Endodermal cell (in vitro differentiated cells): ENCODE measurements around the gene PARVA. TPM values are rescaled to one million over a fixed set of nuclear protein-coding genes. Genes with fewer than 3 reads are reported as not detected.

Experiments used
- DNase-seq: peaks from one replicate; pipeline ENCODE4 v3.0.0-alpha.2; 2017
- H3K27ac ChIP-seq: 2 replicates; pipeline ENCODE4 v1.5.1; 2013; ENCODE audit warnings: mild to moderate bottlenecking, low read depth, low read length, moderate library complexity
- H3K27me3 ChIP-seq: 2 replicates; pipeline ENCODE4 v1.6.1; 2013; ENCODE audit warnings: mild to moderate bottlenecking, low read length, moderate library complexity; ENCODE audit not compliant: insufficient read depth, control insufficient read depth, poor library complexity, severe bottlenecking
- H3K36me3 ChIP-seq: 2 replicates; pipeline ENCODE4 v1.7.0; 2013; ENCODE audit warnings: mild to moderate bottlenecking, low read length, moderate library complexity; ENCODE audit not compliant: control insufficient read depth, insufficient read depth
- H3K4me1 ChIP-seq: one replicate; pipeline ENCODE4 v1.7.0; 2013; ENCODE audit warnings: low read length; ENCODE audit not compliant: control insufficient read depth, insufficient read depth
- H3K4me3 ChIP-seq: 2 replicates; pipeline ENCODE4 v1.5.1; 2013; ENCODE audit warnings: mild to moderate bottlenecking, low read length, moderate library complexity
- H3K9ac ChIP-seq: 2 replicates; pipeline ENCODE4 v1.6.1; 2013; ENCODE audit warnings: mild to moderate bottlenecking, low read length, moderate library complexity; ENCODE audit not compliant: poor library complexity, severe bottlenecking; ENCODE audit errors: extremely low read depth
- H3K9me3 ChIP-seq: 2 replicates; pipeline ENCODE4 v1.6.1; 2013; ENCODE audit warnings: mild to moderate bottlenecking, low read length, moderate library complexity; ENCODE audit not compliant: control insufficient read depth
- H3K27ac Mint-ChIP-seq: 2 replicates; pipeline ENCODE4 v1.8.0; 2020; ENCODE audit warnings: mixed read lengths
- H3K27me3 Mint-ChIP-seq: 2 replicates; pipeline ENCODE4 v1.8.0; 2021; ENCODE audit warnings: mild to moderate bottlenecking, mixed read lengths; ENCODE audit not compliant: insufficient read depth
- H3K36me3 Mint-ChIP-seq: 2 replicates; pipeline ENCODE4 v1.8.0; 2020; ENCODE audit warnings: low read depth, mixed read lengths
- H3K4me1 Mint-ChIP-seq: 2 replicates; pipeline ENCODE4 v1.8.0; 2020; ENCODE audit warnings: mixed read lengths
- H3K4me3 Mint-ChIP-seq: 2 replicates; pipeline ENCODE4 v1.8.0; 2020; ENCODE audit warnings: mild to moderate bottlenecking, moderate library complexity, mixed read lengths
- H3K9me3 Mint-ChIP-seq: 2 replicates; pipeline ENCODE4 v1.8.0; 2020; ENCODE audit warnings: mild to moderate bottlenecking, mixed read lengths
- WGBS, 2 experiments: methylation state at CpG; one replicate each; pipeline versions ENCODE4 v1.1.5 to v1.1.7; 2013; ENCODE audit warnings: missing lambda C conversion rate in 2 of 2, mixed read lengths in 1 of 2; ENCODE audit not compliant: insufficient coverage in 1 of 2, insufficient read length in 1 of 2; 5-methylcytosine and 5-hydroxymethylcytosine counted together
- total RNA-seq, 2 donors: library from RNA; stranded (reverse); fragmentation: NEBNext Ultra II Directional in 1 of 2; extraction: Animal tissue kit (Norgen Biotek cat#: 25700) in 1 of 2; gene quantifications; 2 replicates in 1 of 2; 3 replicates in 1 of 2; pipeline ENCODE4 v1.2.1, GENCODE V29; 2021
- TF ChIP-seq, protein P1 (sequence below): fragments of 200-600 bp; sonication (generic); conservative IDR thresholded peaks from 2 replicates; pipeline ENCODE4 v1.5.0; 2021; ENCODE audit warnings: antibody characterized with exemption, mild to moderate bottlenecking

The PARVA gene
- total RNA-seq, 2 donors from 2014 or later = 27.3 to 37.3 TPM

DNA sequence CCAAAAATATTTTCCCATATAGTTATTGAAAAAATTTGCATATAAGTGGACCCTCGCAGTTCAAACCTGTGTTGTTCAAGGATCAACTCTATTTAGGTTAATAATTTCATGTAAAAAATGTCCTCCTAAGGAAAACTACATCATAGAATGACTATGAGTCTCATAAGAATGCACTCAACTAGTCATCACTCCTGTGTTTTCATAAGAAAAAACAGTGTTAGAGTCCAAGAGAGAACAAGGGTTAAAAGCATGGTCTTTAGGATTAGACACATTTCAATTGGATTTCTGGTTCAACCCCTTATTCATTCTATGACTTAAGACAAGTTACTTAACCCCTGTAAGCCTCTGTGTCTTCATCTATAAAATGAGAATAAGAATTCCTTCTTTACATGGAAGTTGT lies 5.1 kb downstream of the PARVA start:
- H3K27ac Mint-ChIP-seq = no peak overlapping the region
- Histone ChIP-seq H3K4me1 (no peaks in the 10 kb centered on the region), H3K36me3 (peaks cover 17% of the 10 kb centered on the region), H3K4me3 (no peak overlapping the region), H3K9ac (no peak overlapping the region), H3K27ac (no peak overlapping the region), H3K27me3 (no peaks in the 10 kb centered on the region), H3K9me3 (no peaks in the 10 kb centered on the region)
- TF ChIP-seq, protein P1, sequence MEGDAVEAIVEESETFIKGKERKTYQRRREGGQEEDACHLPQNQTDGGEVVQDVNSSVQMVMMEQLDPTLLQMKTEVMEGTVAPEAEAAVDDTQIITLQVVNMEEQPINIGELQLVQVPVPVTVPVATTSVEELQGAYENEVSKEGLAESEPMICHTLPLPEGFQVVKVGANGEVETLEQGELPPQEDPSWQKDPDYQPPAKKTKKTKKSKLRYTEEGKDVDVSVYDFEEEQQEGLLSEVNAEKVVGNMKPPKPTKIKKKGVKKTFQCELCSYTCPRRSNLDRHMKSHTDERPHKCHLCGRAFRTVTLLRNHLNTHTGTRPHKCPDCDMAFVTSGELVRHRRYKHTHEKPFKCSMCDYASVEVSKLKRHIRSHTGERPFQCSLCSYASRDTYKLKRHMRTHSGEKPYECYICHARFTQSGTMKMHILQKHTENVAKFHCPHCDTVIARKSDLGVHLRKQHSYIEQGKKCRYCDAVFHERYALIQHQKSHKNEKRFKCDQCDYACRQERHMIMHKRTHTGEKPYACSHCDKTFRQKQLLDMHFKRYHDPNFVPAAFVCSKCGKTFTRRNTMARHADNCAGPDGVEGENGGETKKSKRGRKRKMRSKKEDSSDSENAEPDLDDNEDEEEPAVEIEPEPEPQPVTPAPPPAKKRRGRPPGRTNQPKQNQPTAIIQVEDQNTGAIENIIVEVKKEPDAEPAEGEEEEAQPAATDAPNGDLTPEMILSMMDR = no peak
- no peaks in the 10 kb centered on the region for H3K9me3 Mint-ChIP-seq
- H3K36me3 Mint-ChIP-seq = peaks cover 2% of the 10 kb centered on the region
- 100% methylated on average over 1 of the region's 1 CpG; no CpG with 5 or more reads in 1 of the 2 experiments for WGBS, 2 experiments
- H3K27me3 Mint-ChIP-seq = no peaks in the 10 kb centered on the region
- no peak overlapping the region for H3K4me3 Mint-ChIP-seq
- no peak for DNase-seq
- H3K4me1 Mint-ChIP-seq = peaks cover 13% of the 10 kb centered on the region

DNA sequence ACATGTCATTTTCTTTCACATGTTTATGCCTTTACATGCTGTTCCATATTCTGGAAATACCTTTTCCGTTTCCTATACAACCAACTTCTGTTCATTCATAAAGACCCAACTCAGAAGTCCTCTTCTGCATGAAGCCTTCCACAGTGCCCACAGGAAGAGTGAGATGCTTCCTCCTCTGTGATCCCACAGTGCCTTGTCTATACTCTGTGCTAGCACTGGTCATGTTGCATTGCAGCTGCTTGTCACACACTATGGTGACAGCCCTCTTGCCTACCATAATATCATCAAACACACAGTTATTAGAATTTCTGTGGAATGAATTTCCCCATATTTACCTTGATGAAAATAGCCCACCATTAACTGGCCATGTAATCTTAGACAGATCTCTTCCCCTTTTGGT lies 8.9 kb downstream of the PARVA start:
- Mint-ChIP-seq H3K36me3 (no peaks in the 10 kb centered on the region), H3K4me1 (peaks cover 35% of the 10 kb centered on the region), H3K4me3 (no peak overlapping the region), H3K27me3 (no peaks in the 10 kb centered on the region), H3K9me3 (no peaks in the 10 kb centered on the region), H3K27ac (no peak overlapping the region)
- DNase-seq = no peak
- Histone ChIP-seq H3K27ac (no peak overlapping the region), H3K4me1 (peaks cover 10% of the 10 kb centered on the region), H3K36me3 (peaks cover 7% of the 10 kb centered on the region), H3K9me3 (no peaks in the 10 kb centered on the region), H3K9ac (no peak overlapping the region), H3K27me3 (no peaks in the 10 kb centered on the region), H3K4me3 (no peak overlapping the region)
- TF ChIP-seq, protein P1 = no peak
- 88 to 100% methylated on average over 1 of the region's 1 CpG for WGBS, 2 experiments

DNA sequence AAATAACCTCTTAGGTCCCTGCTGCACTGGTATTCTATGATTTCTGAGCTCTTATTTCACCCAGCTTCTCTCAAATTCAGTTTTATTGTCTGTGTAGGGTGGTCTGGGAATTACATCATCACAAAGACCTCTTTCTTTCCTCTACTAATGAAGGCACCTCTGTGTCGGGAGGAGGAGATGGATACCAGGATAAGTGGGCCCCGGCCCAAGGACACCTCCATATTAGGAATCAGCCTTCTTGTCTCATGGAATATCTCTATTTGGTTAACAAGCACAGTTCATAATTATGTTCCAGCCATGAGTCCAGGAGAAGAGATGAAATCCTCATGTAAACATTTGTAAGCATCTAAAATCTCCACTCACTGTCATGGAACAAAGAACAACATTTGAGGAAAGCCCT lies 9.4 kb downstream of the PARVA start:
- TF ChIP-seq, protein P1 = no peak
- no peaks in the 10 kb centered on the region for H3K36me3 Mint-ChIP-seq
- H3K4me3 Mint-ChIP-seq = no peak overlapping the region
- peaks cover 35% of the 10 kb centered on the region for H3K4me1 Mint-ChIP-seq
- Histone ChIP-seq H3K27me3 (no peaks in the 10 kb centered on the region), H3K9me3 (no peaks in the 10 kb centered on the region), H3K4me3 (no peak overlapping the region), H3K36me3 (peaks cover 2% of the 10 kb centered on the region), H3K4me1 (peaks cover 10% of the 10 kb centered on the region), H3K9ac (no peak overlapping the region), H3K27ac (no peak overlapping the region)
- no peaks in the 10 kb centered on the region for H3K27me3 Mint-ChIP-seq
- WGBS, 2 experiments = 91% methylated on average over 2 of the region's 2 CpGs; no CpG with 5 or more reads in 1 of the 2 experiments
- no peak overlapping the region for H3K27ac Mint-ChIP-seq
- no peaks in the 10 kb centered on the region for H3K9me3 Mint-ChIP-seq
- no peak for DNase-seq
